CD14-positive monocyte (primary cell): ENCODE data around the gene PARG. TPM values are rescaled to one million over a fixed set of nuclear protein-coding genes. Genes with fewer than 3 reads are reported as not detected.
"Not testable (repeated sequence)": the region's sequence is repeated elsewhere in the genome, so short reads cannot be mapped to it uniquely, and the experiment has no call there.

Experiments used
- DNase-seq, 3 donors: peaks; one replicate each; pipeline ENCODE4 v3.0.0-alpha.2; 2011 to 2022
- H2AFZ ChIP-seq: 2 replicates; pipeline ENCODE4 v1.6.0; 2012; ENCODE audit warnings: mild to moderate bottlenecking, low read depth, low read length, inconsistent platforms; ENCODE audit not compliant: insufficient read depth, poor library complexity, severe bottlenecking
- H3K27ac ChIP-seq, 2 donors: 1 replicate in 1 of 2; 2 replicates in 1 of 2; pipeline ENCODE4 v1.5.1; 2012 to 2013; ENCODE audit warnings: low read length in 2 of 2, control low read depth in 1 of 2, inconsistent platforms in 1 of 2, low read depth in 1 of 2, mild to moderate bottlenecking in 1 of 2
- H3K27me3 ChIP-seq, 2 donors: one replicate each; pipeline versions ENCODE4 v1.6.0 to v1.6.1; 2011 to 2013; ENCODE audit warnings: low read length in 2 of 2; ENCODE audit not compliant: control insufficient read depth in 2 of 2, insufficient read depth in 2 of 2
- H3K36me3 ChIP-seq, 2 donors: replicated peaks in 1 of 2; 1 replicate in 1 of 2; 2 replicates in 1 of 2; pipeline versions ENCODE4 v1.5.1 to v1.6.1; 2012 to 2013; ENCODE audit warnings: low read length in 2 of 2, control low read depth in 1 of 2, inconsistent platforms in 1 of 2, mild to moderate bottlenecking in 1 of 2; ENCODE audit not compliant: insufficient read depth in 2 of 2, control insufficient read depth in 1 of 2
- H3K4me1 ChIP-seq, 2 donors: 1 replicate in 1 of 2; 2 replicates in 1 of 2; pipeline versions ENCODE4 v1.5.1 to v1.6.1; 2012 to 2013; ENCODE audit warnings: low read length in 2 of 2, control low read depth in 1 of 2, inconsistent platforms in 1 of 2, mild to moderate bottlenecking in 1 of 2, moderate library complexity in 1 of 2; ENCODE audit not compliant: insufficient read depth in 2 of 2, control insufficient read depth in 1 of 2
- H3K4me2 ChIP-seq: replicated peaks from 2 replicates; pipeline ENCODE3; 2012; ENCODE audit warnings: low read length, moderate library complexity, mild to moderate bottlenecking; ENCODE audit not compliant: poor library complexity, severe bottlenecking; ENCODE audit errors: extremely low read depth
- H3K4me3 ChIP-seq, 3 experiments: fragments of 200-600 bp in 1 of 3; sonication (generic) in 1 of 3; replicated peaks in 1 of 3; 1 replicate in 2 of 3; 2 replicates in 1 of 3; pipeline ENCODE4 v1.5.1; 2011 to 2013; ENCODE audit warnings: low read length in 3 of 3, mild to moderate bottlenecking in 3 of 3, control low read depth in 2 of 3, low read depth in 2 of 3, inconsistent platforms in 1 of 3, moderate library complexity in 1 of 3
- H3K79me2 ChIP-seq: 2 replicates; pipeline ENCODE4 v1.6.0; 2012; ENCODE audit warnings: mild to moderate bottlenecking, control low read depth, inconsistent platforms, low read length, moderate library complexity; ENCODE audit not compliant: insufficient read depth
- H3K9ac ChIP-seq: 2 replicates; pipeline ENCODE4 v1.6.0; 2017; ENCODE audit warnings: low read length, mild to moderate bottlenecking; ENCODE audit not compliant: insufficient read depth, poor library complexity, severe bottlenecking
- H3K9me3 ChIP-seq, 2 donors: replicated peaks in 1 of 2; 1 replicate in 1 of 2; 2 replicates in 1 of 2; pipeline versions ENCODE4 v1.5.1 to v1.6.1; 2012 to 2013; ENCODE audit warnings: low read length in 2 of 2, control low read depth in 1 of 2; ENCODE audit not compliant: control insufficient read depth in 1 of 2, insufficient read depth in 1 of 2
- H4K20me1 ChIP-seq: 2 replicates; pipeline ENCODE4 v1.6.0; 2012; ENCODE audit warnings: mild to moderate bottlenecking, low read length, control low read depth, moderate library complexity; ENCODE audit not compliant: insufficient read depth
- H3K27ac Mint-ChIP-seq, 7 donors: one replicate each; pipeline ENCODE4 v1.8.0; 2020; ENCODE audit warnings: mild to moderate bottlenecking in 7 of 7, mixed read lengths in 7 of 7, moderate library complexity in 6 of 7, inconsistent platforms in 2 of 7
- H3K27me3 Mint-ChIP-seq, 3 donors: one replicate each; pipeline ENCODE4 v1.8.0; 2021 to 2022; ENCODE audit warnings: low read depth in 3 of 3, mild to moderate bottlenecking in 3 of 3, mixed read lengths in 3 of 3, moderate library complexity in 3 of 3, inconsistent platforms in 1 of 3
- H3K36me3 Mint-ChIP-seq, 2 donors: one replicate each; pipeline ENCODE4 v1.8.0; 2020; ENCODE audit warnings: mixed read lengths in 2 of 2, inconsistent platforms in 1 of 2, mild to moderate bottlenecking in 1 of 2
- H3K4me1 Mint-ChIP-seq: one replicate; pipeline ENCODE4 v1.8.0; 2020; ENCODE audit warnings: mild to moderate bottlenecking, mixed read lengths
- H3K4me3 Mint-ChIP-seq, 2 donors: one replicate each; pipeline ENCODE4 v1.8.0; 2020; ENCODE audit warnings: mild to moderate bottlenecking in 2 of 2, mixed read lengths in 2 of 2, moderate library complexity in 1 of 2
- H3K9me3 Mint-ChIP-seq, 7 donors: one replicate each; pipeline ENCODE4 v1.8.0; 2020 to 2022; ENCODE audit warnings: mixed read lengths in 7 of 7, mild to moderate bottlenecking in 6 of 7, moderate library complexity in 6 of 7, inconsistent platforms in 2 of 7
- WGBS: methylation state at CpG from one replicate; pipeline ENCODE4 v1.1.5; 2013; ENCODE audit warnings: missing lambda C conversion rate; ENCODE audit not compliant: insufficient coverage; 5-methylcytosine and 5-hydroxymethylcytosine counted together
- intact Hi-C, 2 donors: fragments of 100-400 bp; cut with micrococcal nuclease; formaldehyde crosslinking; loops; one replicate each; pipeline versions ENCODE4 v1.15.0 to v1.15.1; 2023
- polyA plus RNA-seq, 3 donors: library from polyadenylated mRNA; depleted of rRNA in 1 of 3; unstranded in 2 of 3; stranded (reverse) in 1 of 3; fragments of 300-500 nt in 2 of 3; fragments of >200 nt in 1 of 3; fragmentation: Illumina TruSeq in 2 of 3; gene quantifications; 1 replicate in 2 of 3; 2 replicates in 1 of 3; pipeline ENCODE4 v1.2.3, GENCODE V29; 2012 to 2021

Gene PARG
- polyA plus RNA-seq, 3 donors: 6.3 to 8.0 (median 7.5) TPM

GRCh38 chr10:49908290-49909080 is 33.3 kb downstream of the PARG start:
- WGBS: no CpG with 5 or more reads among the region's 4 CpGs
- peaks cover 8 to 13% of the 10 kb centered on the region in 2 donors for H3K36me3 Mint-ChIP-seq
- H4K20me1 ChIP-seq, H3K9me3 ChIP-seq, H3K9me3 Mint-ChIP-seq, H3K4me1 ChIP-seq, H3K4me3 Mint-ChIP-seq, H3K36me3 ChIP-seq, H3K4me1 Mint-ChIP-seq, H3K27ac Mint-ChIP-seq, H3K9ac ChIP-seq, H3K27ac ChIP-seq, H3K4me2 ChIP-seq, intact Hi-C loops, H2AFZ ChIP-seq, H3K27me3 Mint-ChIP-seq, H3K79me2 ChIP-seq, H3K27me3 ChIP-seq, DNase-seq, H3K4me3 ChIP-seq: not testable (repeated sequence)

GRCh38 chr10:49903829-49904228 is 38.0 kb downstream of the PARG start:
- H4K20me1 ChIP-seq, H3K36me3 ChIP-seq, DNase-seq, H3K4me3 ChIP-seq, H3K27ac ChIP-seq, H3K9me3 Mint-ChIP-seq, H3K4me2 ChIP-seq, H2AFZ ChIP-seq, H3K27ac Mint-ChIP-seq, H3K27me3 Mint-ChIP-seq, H3K27me3 ChIP-seq, H3K79me2 ChIP-seq, H3K4me1 ChIP-seq, H3K9me3 ChIP-seq, intact Hi-C loops, H3K9ac ChIP-seq, H3K4me3 Mint-ChIP-seq, H3K4me1 Mint-ChIP-seq: not testable (repeated sequence)
- no CpG with 5 or more reads among the region's 3 CpGs for WGBS
- H3K36me3 Mint-ChIP-seq: peaks cover 11 to 12% of the 10 kb centered on the region in 2 donors

GRCh38 chr10:49900406-49900805 is 41.4 kb downstream of the PARG start:
- H3K36me3 Mint-ChIP-seq: peaks cover 16 to 18% of the 10 kb centered on the region in 2 donors
- H3K27ac Mint-ChIP-seq, H3K4me3 ChIP-seq, H3K79me2 ChIP-seq, H3K27ac ChIP-seq, H2AFZ ChIP-seq, H3K4me1 ChIP-seq, H3K4me1 Mint-ChIP-seq, DNase-seq, H3K4me2 ChIP-seq, H4K20me1 ChIP-seq, H3K27me3 ChIP-seq, H3K27me3 Mint-ChIP-seq, H3K4me3 Mint-ChIP-seq, H3K9me3 Mint-ChIP-seq, H3K36me3 ChIP-seq, H3K9ac ChIP-seq, H3K9me3 ChIP-seq, intact Hi-C loops: not testable (repeated sequence)
- no CpG with 5 or more reads among the region's 3 CpGs for WGBS

GRCh38 chr10:49899999-49900398 is 41.8 kb downstream of the PARG start:
- H3K79me2 ChIP-seq, H2AFZ ChIP-seq, H3K27ac Mint-ChIP-seq, H3K4me3 ChIP-seq, H3K4me2 ChIP-seq, H3K27ac ChIP-seq, H3K4me3 Mint-ChIP-seq, H3K4me1 ChIP-seq, H3K4me1 Mint-ChIP-seq, H3K36me3 ChIP-seq, DNase-seq, H3K9ac ChIP-seq, intact Hi-C loops, H3K9me3 ChIP-seq, H4K20me1 ChIP-seq, H3K27me3 Mint-ChIP-seq, H3K27me3 ChIP-seq: not testable (repeated sequence)
- Mint-ChIP-seq H3K36me3 (peaks cover 16 to 20% of the 10 kb centered on the region in 2 donors), H3K9me3 (peaks cover 4 to 11% (median 8%) of the 10 kb centered on the region in 7 donors)
- no CpG with 5 or more reads among the region's 2 CpGs for WGBS
